Activated naive CD4-positive, alpha-beta T cell treated with anti-CD3 and anti-CD28 coated beads, Interleukin-2, amount 50 U/mL, for 16 hours (primary cell): ENCODE data around the gene ROPN1B.
A peak's percentile ranks its signal among the peaks of the same experiment; 100 is the strongest.
"Not testable (repeated sequence)": the region's sequence is repeated elsewhere in the genome, so short reads cannot be mapped to it uniquely, and the experiment has no call there.

Experiments
- DNase-seq: peaks from one replicate; pipeline ENCODE4 v3.0.0-alpha.2; 2020

The ROPN1B gene

GRCh38 chr3:125968701-125969592 lies at the start of gene ROPN1B:
Gene ROPN1B (plus strand): TSS chr3:125969178. CDS start chr3:125972055, 2,877 bp downstream.
- not testable (repeated sequence) for DNase-seq

- not testable (repeated sequence) for DNase-seq
Measured at GRCh38 chr3:125920191-125920590, 48.8 kb upstream of the ROPN1B start.

GRCh38 chr3:125920751-125921279 lies 48.2 kb upstream of the ROPN1B start:
- DNase-seq: not testable (repeated sequence)

- peak; percentile 58 for DNase-seq
Measured at GRCh38 chr3:125921712-125922111, 47.3 kb upstream of the ROPN1B start.

GRCh38 chr3:125923324-125924115 lies 45.5 kb upstream of the ROPN1B start:
- not testable (repeated sequence) for DNase-seq

- DNase-seq: not testable (repeated sequence)
Measured at GRCh38 chr3:125924276-125924675, 44.7 kb upstream of the ROPN1B start.

GRCh38 chr3:125925727-125926126 lies 43.3 kb upstream of the ROPN1B start:
- not testable (repeated sequence) for DNase-seq

- peak; percentile 65 for DNase-seq
Measured at GRCh38 chr3:125928771-125929545, 40.0 kb upstream of the ROPN1B start.

GRCh38 chr3:125929765-125930164 lies 39.2 kb upstream of the ROPN1B start:
- not testable (repeated sequence) for DNase-seq

GRCh38 chr3:125931355-125931880 lies 37.6 kb upstream of the ROPN1B start:
- not testable (repeated sequence) for DNase-seq

- DNase-seq: not testable (repeated sequence)
Measured at GRCh38 chr3:125933397-125934173, 35.4 kb upstream of the ROPN1B start.

GRCh38 chr3:125935252-125935874 lies 33.6 kb upstream of the ROPN1B start:
- not testable (repeated sequence) for DNase-seq

GRCh38 chr3:125936210-125936815 lies 32.7 kb upstream of the ROPN1B start:
- not testable (repeated sequence) for DNase-seq

GRCh38 chr3:125936891-125937290 lies 32.1 kb upstream of the ROPN1B start:
- DNase-seq: not testable (repeated sequence)

GRCh38 chr3:125947806-125948205 lies 21.2 kb upstream of the ROPN1B start:
- not testable (repeated sequence) for DNase-seq

- DNase-seq: not testable (repeated sequence)
Measured at GRCh38 chr3:125948901-125949300, 20.1 kb upstream of the ROPN1B start.

- not testable (repeated sequence) for DNase-seq
Measured at GRCh38 chr3:125951176-125951575, 17.8 kb upstream of the ROPN1B start.

- not testable (repeated sequence) for DNase-seq
Measured at GRCh38 chr3:125957020-125957419, 12.0 kb upstream of the ROPN1B start.

- DNase-seq: no peak
Measured at GRCh38 chr3:125957674-125958510, 11.1 kb upstream of the ROPN1B start.
